DMS153 treated with DMSO at 0.1 percent for 48 hours (cell line): ENCODE measurements around the gene OTUB1.
"Not testable (repeated sequence)": the region's sequence is repeated elsewhere in the genome, so short reads cannot be mapped to it uniquely, and the experiment has no call there.

ENCODE experiments used
- DNase-seq: peaks from one replicate; lab custom pipeline; 2025; ENCODE audit not compliant: unreplicated experiment; lab: John Stamatoyannopoulos, UW

OTUB1 gene

GRCh38 chr11:63986156-63986931 lies at the start of gene OTUB1:
OTUB1 (plus strand) TSS chr11:63986438; CDS start chr11:63986457, 19 bp downstream.
- DNase-seq: peak; percentile 81

- DNase-seq: peak; percentile 20
Measured at GRCh38 chr11:63937713-63938478, 48.3 kb upstream of the OTUB1 start.

- DNase-seq: peak; percentile 95
Measured at GRCh38 chr11:63938479-63939396, 47.5 kb upstream of the OTUB1 start, which contains the start of gene NAA40. NAA40 (plus strand) TSS chr11:63939002; CDS start chr11:63939097, 95 bp downstream.

GRCh38 chr11:63939397-63939891 lies 46.8 kb upstream of the OTUB1 start:
- DNase-seq: no peak

GRCh38 chr11:63940786-63941185 lies 45.5 kb upstream of the OTUB1 start:
- DNase-seq: no peak

GRCh38 chr11:63941901-63942300 lies 44.3 kb upstream of the OTUB1 start:
- no peak for DNase-seq

- DNase-seq: no peak
Measured at GRCh38 chr11:63942803-63943202, 43.4 kb upstream of the OTUB1 start.

- DNase-seq: no peak
Measured at GRCh38 chr11:63944987-63945386, 41.3 kb upstream of the OTUB1 start.

- peak; percentile 44 for DNase-seq
Measured at GRCh38 chr11:63945477-63946163, 40.6 kb upstream of the OTUB1 start.

GRCh38 chr11:63951779-63952536 lies 34.3 kb upstream of the OTUB1 start:
- DNase-seq: no peak

GRCh38 chr11:63952570-63952969 lies 33.7 kb upstream of the OTUB1 start:
- DNase-seq: no peak

GRCh38 chr11:63958008-63958407 lies 28.2 kb upstream of the OTUB1 start:
- no peak for DNase-seq

GRCh38 chr11:63961608-63962412 lies 24.4 kb upstream of the OTUB1 start:
- DNase-seq: peak; percentile 8

- DNase-seq: not testable (repeated sequence)
Measured at GRCh38 chr11:63963895-63964294, 22.3 kb upstream of the OTUB1 start.

GRCh38 chr11:63966444-63966843 lies 19.8 kb upstream of the OTUB1 start:
- no peak for DNase-seq

- no peak for DNase-seq
Measured at GRCh38 chr11:63969461-63969860, 16.8 kb upstream of the OTUB1 start.

- no peak for DNase-seq
Measured at GRCh38 chr11:63970902-63971301, 15.3 kb upstream of the OTUB1 start.

GRCh38 chr11:63973912-63974258 lies 12.4 kb upstream of the OTUB1 start:
- DNase-seq: not testable (repeated sequence)
